GM21528 (cell line): Measurements from ENCODE around the gene SMIM28.
A peak's percentile ranks its signal among the peaks of the same experiment; 100 is the strongest.

Experiments
- ATAC-seq: cut with Tn5 transposase; IDR thresholded peaks from one replicate; pipeline ENCODE4 v1.9.1; 2021; ENCODE audit warnings: mild to moderate bottlenecking, moderate library complexity; ENCODE audit not compliant: unreplicated experiment, low FRiP score

SMIM28 gene

DNA sequence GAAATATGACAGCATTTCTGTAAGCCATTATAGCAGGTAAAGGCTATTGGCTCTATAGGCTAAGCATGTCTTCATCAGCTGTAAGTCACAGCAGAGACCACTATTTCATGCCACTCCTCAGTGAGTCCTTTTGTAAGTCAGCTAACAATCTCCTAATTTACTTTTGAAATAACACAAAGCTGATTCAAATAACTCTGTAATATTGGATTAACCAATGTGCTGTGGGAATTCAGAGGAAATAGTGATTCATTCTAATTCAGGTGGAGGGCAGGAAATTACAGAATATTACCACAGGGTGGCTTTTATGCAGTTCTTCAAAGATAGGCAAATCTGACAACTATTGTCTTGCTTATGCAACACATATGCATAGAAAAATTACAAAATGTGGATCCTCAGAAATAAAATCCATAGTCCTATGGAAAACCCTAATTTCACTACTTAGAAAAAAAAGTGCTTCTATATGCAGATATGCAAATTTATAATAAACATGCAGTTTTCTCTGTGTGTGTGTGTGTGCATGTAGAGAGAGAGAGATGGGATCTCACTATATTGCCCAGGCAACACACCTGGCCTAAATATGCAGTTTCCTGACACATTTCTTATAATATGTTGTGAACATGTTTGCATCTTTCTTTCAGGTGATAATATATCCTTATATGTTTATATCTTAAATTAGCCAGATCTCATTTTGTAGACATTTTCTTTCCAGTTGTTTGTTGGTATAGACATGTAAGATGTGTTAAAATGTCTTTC, 4.8 kb upstream of the SMIM28 start:
- ATAC-seq: no peak

DNA sequence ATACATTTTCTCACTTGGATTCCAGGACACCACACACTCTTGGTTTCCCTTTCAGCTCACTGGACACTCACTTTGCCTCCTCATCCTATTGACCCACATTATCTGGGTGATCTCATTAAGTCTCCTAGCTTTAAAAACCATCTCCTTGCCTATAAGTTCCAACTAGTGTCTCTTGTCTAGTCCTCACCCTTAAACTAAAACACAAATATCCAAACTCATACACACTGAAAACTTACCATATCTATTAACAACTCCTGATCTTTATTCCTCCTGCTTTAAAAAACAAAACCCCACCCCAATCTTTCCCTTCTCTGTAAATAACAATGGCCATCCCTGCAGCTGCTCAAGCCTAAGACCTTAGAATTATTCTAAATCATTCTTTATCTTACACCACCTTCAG, 3.5 kb upstream of the SMIM28 start:
- ATAC-seq: no peak

DNA sequence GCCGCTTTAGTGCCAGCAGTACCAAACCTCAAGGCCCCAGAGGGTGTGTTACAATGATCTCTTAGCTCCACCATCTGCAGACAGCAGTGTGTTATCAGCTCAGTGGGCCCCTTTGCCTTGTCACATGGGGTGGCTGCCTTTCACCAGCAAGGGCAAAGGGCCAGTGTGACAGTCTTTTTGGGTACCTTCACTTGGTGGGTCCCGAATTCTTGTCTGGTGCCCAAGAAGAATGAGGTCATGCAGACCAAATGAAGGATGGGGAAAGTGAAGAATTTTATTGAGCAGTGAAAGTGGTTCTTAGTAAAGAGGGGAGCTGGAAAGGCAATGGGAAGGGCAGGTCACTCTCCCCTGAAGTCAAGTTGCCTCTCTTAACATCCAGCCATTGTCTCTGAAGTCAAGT, 2.9 kb upstream of the SMIM28 start:
- no peak for ATAC-seq

DNA sequence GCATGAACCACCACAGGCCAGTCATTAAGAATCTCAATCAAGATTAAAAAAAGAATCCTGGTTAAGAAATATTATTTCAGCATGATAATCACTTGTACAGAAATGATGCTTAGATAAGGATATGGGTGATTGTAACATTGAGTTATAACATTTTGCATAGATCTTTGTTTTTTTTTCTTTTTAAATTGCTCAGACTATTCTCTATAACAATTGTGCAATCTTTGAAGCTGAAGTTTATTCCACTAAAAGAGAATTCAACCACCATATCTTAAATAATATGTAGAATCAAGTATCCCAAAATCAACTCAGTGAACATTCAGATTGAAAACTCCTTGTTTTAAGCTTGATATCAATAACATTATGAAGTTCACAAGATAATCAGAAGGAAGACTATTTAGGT, 663 bp upstream of the SMIM28 start:
- ATAC-seq: no peak

DNA sequence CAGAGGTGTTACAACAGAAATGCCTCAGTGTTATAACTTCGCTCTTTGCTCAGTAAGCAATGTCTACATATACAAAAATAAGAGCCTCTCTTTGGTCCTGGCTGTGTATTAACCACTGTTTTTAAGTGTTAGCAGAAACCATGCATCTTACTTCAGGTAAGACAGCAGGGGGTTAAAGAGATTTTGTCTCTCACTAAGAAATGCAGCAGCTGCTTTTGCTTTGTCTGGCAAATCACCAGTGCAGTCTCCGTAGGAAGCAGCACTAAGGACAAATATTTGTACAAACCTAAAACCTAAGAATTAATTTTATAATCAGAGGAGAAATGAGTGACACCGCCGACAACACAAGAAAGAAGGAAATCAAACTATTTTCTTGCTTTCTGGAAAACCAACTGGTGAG, 758 bp downstream of the SMIM28 start:
- no peak for ATAC-seq

- no peak for ATAC-seq
These were observed 5.0 kb downstream of the SMIM28 start for GRCh38 chr6:138382498-138383265.

DNA sequence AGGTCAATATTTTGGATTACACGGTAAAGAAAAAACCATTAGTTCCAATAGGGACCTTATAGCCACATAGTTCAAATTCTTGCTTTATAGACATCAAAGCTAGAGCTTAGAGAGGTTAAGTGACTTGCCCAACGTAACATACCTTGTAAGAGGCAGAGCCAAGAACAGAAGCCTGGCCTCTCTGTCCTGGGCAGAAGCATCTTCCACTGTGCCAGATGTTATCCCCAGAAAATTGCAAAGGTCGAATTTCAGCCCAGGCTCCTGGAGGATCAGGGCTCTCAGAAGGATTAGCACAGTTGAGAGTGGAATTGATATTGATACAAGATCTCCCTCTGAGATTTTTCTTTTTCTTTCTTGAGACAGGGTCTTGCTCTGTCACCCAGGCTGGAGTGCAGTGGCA, 6.1 kb downstream of the SMIM28 start:
- no peak for ATAC-seq

DNA sequence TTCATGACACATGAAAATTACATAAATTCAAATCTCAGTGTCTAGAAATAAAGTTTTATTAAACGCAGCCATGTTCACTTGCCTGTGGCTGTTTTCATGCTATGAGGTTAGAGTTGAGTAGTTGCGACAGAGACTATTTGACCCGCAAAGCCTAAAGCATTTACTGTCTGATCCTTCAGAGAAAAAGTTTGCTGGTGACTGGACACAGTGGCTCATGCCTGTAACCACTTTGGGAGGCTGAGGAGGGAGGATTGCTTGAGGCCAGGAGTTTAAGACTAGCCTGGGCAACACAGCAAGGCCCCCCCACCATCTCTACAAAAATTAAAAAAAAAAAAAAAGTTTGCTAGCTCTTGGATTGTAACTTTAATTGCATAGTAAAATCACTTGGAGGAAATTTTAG, 9.2 kb downstream of the SMIM28 start:
- ATAC-seq: no peak

DNA sequence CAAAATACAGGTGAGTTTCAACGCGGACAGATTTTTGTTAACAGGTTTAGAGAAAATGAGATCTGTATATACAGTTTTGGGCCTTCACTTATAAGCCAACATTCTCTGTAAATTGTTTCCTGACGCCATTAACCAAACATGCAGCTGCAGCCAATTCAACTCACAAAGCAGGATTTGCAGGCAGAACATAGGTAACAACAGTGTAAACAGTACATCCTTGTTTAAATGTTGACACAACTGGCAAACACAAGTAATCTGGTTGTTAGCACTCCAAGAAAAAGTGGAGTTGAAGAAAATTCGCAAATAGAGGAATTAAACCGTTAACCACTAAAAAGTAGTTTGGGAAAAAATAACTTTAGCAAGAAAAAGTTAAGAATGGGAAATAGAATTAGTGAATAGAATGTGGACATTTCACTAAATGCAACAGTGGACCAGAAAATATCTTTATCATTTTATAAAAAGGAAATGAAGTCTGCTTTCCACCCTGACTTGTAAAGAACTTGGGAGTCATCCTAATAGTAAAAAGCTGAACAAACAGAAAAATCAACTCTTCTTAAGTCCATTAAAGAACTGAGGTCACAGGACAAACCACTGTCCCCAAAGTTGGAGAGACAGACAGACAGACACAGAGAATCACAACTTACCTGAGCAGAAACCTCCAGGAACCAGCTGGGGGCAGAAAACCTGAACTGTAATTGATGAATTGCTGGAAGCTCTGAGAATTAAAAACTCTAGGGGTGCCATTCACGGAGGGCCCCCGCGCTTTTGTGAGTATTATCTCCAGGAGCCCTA, 10.1 kb downstream of the SMIM28 start:
- ATAC-seq: no peak

- ATAC-seq: no peak
These were observed 11.8 kb downstream of the SMIM28 start for GRCh38 chr6:138389551-138389950.

DNA sequence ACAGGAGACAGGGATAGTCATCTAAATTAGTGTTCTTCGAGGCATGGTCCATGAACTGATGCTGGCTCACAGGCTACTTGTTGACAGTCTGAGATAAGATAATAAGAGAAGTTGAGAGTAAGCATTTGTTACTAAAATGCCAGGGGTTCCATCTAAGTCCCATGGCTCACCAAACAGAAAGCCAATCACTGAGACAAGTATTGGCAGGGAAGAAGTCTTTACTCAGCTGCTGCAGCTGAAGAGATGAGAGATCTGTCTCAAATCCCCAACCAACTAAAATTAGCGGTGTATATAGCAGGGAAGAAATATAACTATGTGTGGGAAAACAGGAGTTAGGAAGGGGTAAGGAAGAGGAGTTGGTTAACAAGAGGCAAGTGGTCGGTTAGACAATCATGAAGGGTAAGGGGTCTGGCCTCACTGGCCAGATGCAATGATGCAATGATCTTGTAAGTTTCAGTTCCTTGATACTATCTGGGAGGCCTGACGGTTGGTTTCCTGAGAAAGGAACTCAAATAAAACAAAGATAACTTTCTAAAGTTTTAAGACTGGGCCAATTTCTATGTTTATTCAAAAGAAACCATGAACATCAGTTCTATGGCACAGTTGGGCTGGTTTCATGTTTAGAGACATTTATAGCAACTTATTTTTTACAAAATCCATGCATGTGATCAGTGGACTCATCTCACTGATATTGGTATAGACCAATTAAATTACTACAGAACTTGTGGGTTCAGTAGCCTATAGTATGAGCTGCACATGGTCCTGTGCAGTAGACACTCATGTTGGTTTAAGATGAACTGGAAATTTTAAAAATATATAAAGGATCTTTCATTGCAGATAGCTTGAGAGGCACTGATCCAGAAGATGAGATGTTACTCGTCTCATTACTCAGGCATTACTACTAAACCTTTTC, 16.4 kb downstream of the SMIM28 start:
- ATAC-seq: no peak

GRCh38 chr6:138396709-138397108, 19.0 kb downstream of the SMIM28 start:
- ATAC-seq: no peak

DNA sequence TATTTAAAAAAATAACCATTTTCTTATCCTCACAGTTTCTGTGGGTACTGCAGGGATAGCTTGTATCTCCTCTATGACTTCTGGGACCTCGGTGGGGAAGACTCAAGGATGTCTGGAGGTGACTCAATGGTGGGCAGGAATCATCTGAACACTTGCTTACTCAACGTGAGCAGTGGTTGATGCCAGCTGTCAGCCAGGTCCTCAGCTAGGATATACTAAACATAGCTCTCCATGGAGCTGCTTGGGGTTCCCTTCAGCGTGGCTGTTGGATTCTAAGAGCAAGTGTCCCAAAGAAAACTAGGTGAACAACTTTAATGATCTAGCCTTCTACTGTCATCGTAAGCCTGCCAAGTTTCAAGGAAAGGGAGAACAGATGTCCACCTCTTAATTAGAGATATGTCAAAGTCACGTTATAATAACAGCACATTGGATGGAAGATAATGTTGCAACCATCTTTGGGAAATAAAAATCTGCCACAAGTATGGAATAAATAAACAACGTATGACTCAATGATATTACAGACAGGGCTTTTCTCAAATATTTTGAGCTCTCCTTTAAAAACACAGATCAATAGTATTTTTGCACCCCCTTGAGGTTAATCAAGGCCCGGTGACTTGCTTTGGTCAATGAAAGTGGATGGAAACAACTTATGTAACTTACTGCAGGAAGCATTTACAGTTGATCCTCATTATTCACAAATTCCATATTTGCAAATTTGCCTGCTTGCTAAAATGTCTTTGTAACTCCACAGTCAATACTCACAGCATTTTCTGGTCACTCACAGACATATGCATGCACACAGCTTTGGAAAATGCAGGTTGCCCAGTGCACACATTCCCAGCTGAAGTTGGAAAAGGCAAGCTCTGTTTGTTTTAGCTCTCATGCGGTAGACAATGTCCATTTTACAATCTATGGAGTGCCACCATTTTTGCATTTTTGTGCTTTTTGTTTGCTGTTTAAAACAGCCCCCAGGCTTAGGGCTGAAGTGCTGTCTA, 19.7 kb downstream of the SMIM28 start:
- ATAC-seq: no peak

- ATAC-seq: no peak
These were observed 22.6 kb downstream of the SMIM28 start for GRCh38 chr6:138400326-138400725.

DNA sequence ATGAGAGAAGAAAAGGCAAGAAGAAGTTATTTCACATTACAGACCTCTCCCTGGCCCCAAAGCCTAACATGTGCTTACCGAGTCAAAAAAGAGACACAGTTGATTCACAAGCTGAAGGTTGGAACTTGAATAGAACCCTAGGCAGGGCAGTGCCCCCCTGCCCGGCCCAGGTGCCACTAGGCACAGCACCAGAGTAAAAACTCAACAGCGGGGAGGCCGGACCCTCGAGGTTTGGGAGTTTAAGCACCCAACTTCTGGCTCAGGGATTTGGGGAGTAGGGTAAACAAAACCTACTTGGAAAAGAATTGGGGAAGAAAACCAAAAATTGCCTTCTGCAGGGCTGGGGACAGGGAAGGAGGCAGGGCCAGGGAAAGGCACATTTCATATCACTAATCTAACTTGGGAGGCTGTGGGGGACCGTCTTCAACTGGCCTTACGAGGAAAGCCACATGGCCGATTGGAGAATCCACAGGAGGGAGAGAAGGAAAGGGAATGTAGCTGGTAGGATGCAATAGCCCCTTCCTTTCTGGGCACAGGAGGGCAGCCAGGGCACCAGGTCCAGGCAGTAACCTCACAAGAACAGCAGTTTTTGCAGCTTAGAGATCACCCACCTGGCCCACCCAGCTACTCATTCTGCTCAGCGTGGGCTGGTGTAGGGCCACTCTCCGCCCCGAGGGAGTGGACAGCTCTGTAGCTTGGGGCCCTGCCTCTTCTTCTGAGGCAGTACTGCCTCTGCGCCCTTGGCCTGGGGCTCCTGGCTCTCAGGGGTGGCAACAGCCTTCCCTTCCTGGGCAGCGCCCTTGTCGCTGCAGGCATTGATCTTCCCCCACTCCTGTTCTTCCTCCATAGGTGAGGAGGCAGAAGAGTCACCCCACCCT, 24.5 kb downstream of the SMIM28 start:
- ATAC-seq: no peak

- no peak for ATAC-seq
These were observed 25.1 kb downstream of the SMIM28 start for GRCh38 chr6:138402838-138403187.

DNA sequence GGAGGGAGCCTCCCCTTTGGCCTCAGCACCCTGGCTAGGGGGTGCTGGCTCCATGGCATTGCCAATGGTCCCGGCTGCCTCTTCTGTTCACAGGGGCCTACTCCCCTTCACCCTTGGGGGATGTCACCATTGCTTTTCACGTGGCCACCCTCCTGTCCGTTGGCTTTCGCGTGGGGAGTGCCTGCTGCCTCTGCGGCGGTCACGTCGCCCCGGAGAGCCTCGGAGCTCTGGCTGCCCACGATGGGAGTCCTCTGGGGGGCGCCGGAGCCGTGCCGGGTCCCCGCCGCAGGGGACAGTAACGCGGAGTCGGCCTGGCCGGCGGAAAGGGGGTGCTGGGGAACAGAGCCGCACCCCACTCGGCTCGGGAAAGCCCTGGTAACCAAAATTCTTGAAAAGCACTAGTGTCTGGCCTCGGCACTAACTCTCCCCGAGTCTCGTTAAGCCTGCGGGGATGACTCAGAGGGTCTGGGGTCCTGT, 25.7 kb downstream of the SMIM28 start:
- ATAC-seq: peak; percentile 10
